ENCODE measurements around the gene ASIC5. TPM values are rescaled to one million over a fixed set of nuclear protein-coding genes. Genes with fewer than 3 reads are reported as not detected.
"Not testable (repeated sequence)": the region's sequence is repeated elsewhere in the genome, so short reads cannot be mapped to it uniquely, and the experiment has no call there.

ASIC5 gene
- total RNA-seq, 2 experiments from 2014 or later, result not detected

- DNase-seq (ENCODE audit: low spot score), result no peak
- Histone ChIP-seq H3K9me3 (ENCODE audit: low read length) (no peaks in the 10 kb centered on the region), H3K4me1 (ENCODE audit: insufficient read depth, low read length, poor library complexity, severe bottlenecking) (no peaks in the 10 kb centered on the region), H2AFZ (ENCODE audit: low read length) (no peak overlapping the region), H3K4me2 (ENCODE audit: low read length) (no peak overlapping the region), H3K4me3 (ENCODE audit: low read depth, low read length, poor library complexity, severe bottlenecking) (no peak overlapping the region), H3K36me3 (ENCODE audit: insufficient read depth, low read length) (no peaks in the 10 kb centered on the region), H3K9me2 (ENCODE audit: insufficient read depth, low read length) (no peaks in the 10 kb centered on the region), H4K20me1 (ENCODE audit: insufficient read depth, low read length) (no peaks in the 10 kb centered on the region), H3K27ac (ENCODE audit: low read depth, low read length, poor library complexity, severe bottlenecking) (no peak overlapping the region), H3K79me2 (ENCODE audit: insufficient read depth, low read depth, low read length) (no peaks in the 10 kb centered on the region)
- TF ChIP-seq EZH2phosphoT487 (IDR thresholded peaks at IDR 0.05; ENCODE audit: borderline replicate concordance, low read depth, low read length) (no peak), CTCF (conservative IDR thresholded peaks at IDR 0.05; ENCODE audit: low read length) (no peak)
- ChIA-PET POLR2A (no interaction called here), CTCF (ENCODE audit: unreplicated experiment) (no interaction called here)
- intact Hi-C loops (cut with micrococcal nuclease; ENCODE audit: unreplicated experiment), result no loop called here
- no TSS peak for BruUV-seq (replicated peaks)
Observed at GRCh38 chr4:155901013-155901412, 34.9 kb upstream of the ASIC5 start.

- no peak overlapping the region for H3K27ac ChIP-seq (ENCODE audit: low read depth, low read length, poor library complexity, severe bottlenecking)
- ChIA-PET POLR2A (interaction anchor here (1.3 kb wide), 1 partner anchor 11 kb away, joined by 4 read pairs; no protein-coding TSS in a partner anchor), CTCF (ENCODE audit: unreplicated experiment) (no interaction called here)
- H4K20me1 ChIP-seq (ENCODE audit: insufficient read depth, low read length), result no peaks in the 10 kb centered on the region
- BruUV-seq (replicated peaks), result no TSS peak
- no peaks in the 10 kb centered on the region for H3K9me3 ChIP-seq (ENCODE audit: low read length)
- no peaks in the 10 kb centered on the region for H3K9me2 ChIP-seq (ENCODE audit: insufficient read depth, low read length)
- H3K4me2 ChIP-seq (ENCODE audit: low read length), result no peak overlapping the region
- intact Hi-C loops (cut with micrococcal nuclease; ENCODE audit: unreplicated experiment), result no loop called here
- no peaks in the 10 kb centered on the region for H3K36me3 ChIP-seq (ENCODE audit: insufficient read depth, low read length)
- TF ChIP-seq EZH2phosphoT487 (IDR thresholded peaks at IDR 0.05; ENCODE audit: borderline replicate concordance, low read depth, low read length), result no peak
- TF ChIP-seq CTCF (conservative IDR thresholded peaks at IDR 0.05; ENCODE audit: low read length), result no peak
- H3K4me3 ChIP-seq (ENCODE audit: low read depth, low read length, poor library complexity, severe bottlenecking), result no peak overlapping the region
- H3K4me1 ChIP-seq (ENCODE audit: insufficient read depth, low read length, poor library complexity, severe bottlenecking), result no peaks in the 10 kb centered on the region
- no peaks in the 10 kb centered on the region for H3K79me2 ChIP-seq (ENCODE audit: insufficient read depth, low read depth, low read length)
- H2AFZ ChIP-seq (ENCODE audit: low read length), result no peak overlapping the region
- DNase-seq (ENCODE audit: low spot score), result no peak
Observed at GRCh38 chr4:155900381-155900780, 34.3 kb upstream of the ASIC5 start.

- DNase-seq (ENCODE audit: low spot score), result no peak
- Histone ChIP-seq H3K27ac (ENCODE audit: low read depth, low read length, poor library complexity, severe bottlenecking) (no peak overlapping the region), H3K9me2 (ENCODE audit: insufficient read depth, low read length) (no peaks in the 10 kb centered on the region), H3K4me1 (ENCODE audit: insufficient read depth, low read length, poor library complexity, severe bottlenecking) (no peaks in the 10 kb centered on the region), H4K20me1 (ENCODE audit: insufficient read depth, low read length) (no peaks in the 10 kb centered on the region), H3K79me2 (ENCODE audit: insufficient read depth, low read depth, low read length) (no peaks in the 10 kb centered on the region), H3K36me3 (ENCODE audit: insufficient read depth, low read length) (no peaks in the 10 kb centered on the region), H3K4me2 (ENCODE audit: low read length) (no peak overlapping the region), H3K9me3 (ENCODE audit: low read length) (no peaks in the 10 kb centered on the region), H3K4me3 (ENCODE audit: low read depth, low read length, poor library complexity, severe bottlenecking) (no peak overlapping the region), H2AFZ (ENCODE audit: low read length) (no peak overlapping the region)
- ChIA-PET POLR2A (interaction anchor here (1.3 kb wide), 1 partner anchor 10 kb away, joined by 4 read pairs; no protein-coding TSS in a partner anchor), CTCF (ENCODE audit: unreplicated experiment) (no interaction called here)
- no TSS peak for BruUV-seq (replicated peaks)
- intact Hi-C loops (cut with micrococcal nuclease; ENCODE audit: unreplicated experiment), result no loop called here
- TF ChIP-seq EZH2phosphoT487 (IDR thresholded peaks at IDR 0.05; ENCODE audit: borderline replicate concordance, low read depth, low read length) (no peak), CTCF (conservative IDR thresholded peaks at IDR 0.05; ENCODE audit: low read length) (no peak)
Observed at GRCh38 chr4:155899891-155900290, 33.8 kb upstream of the ASIC5 start.

- H3K4me1 ChIP-seq (ENCODE audit: insufficient read depth, low read length, poor library complexity, severe bottlenecking); BruUV-seq (replicated peaks); H2AFZ ChIP-seq (ENCODE audit: low read length); H3K4me3 ChIP-seq (ENCODE audit: low read depth, low read length, poor library complexity, severe bottlenecking); H3K27ac ChIP-seq (ENCODE audit: low read depth, low read length, poor library complexity, severe bottlenecking); CTCF ChIA-PET (ENCODE audit: unreplicated experiment); intact Hi-C loops (cut with micrococcal nuclease; ENCODE audit: unreplicated experiment); H3K9me2 ChIP-seq (ENCODE audit: insufficient read depth, low read length); H3K79me2 ChIP-seq (ENCODE audit: insufficient read depth, low read depth, low read length); POLR2A ChIA-PET; H3K36me3 ChIP-seq (ENCODE audit: insufficient read depth, low read length); DNase-seq (ENCODE audit: low spot score); H3K9me3 ChIP-seq (ENCODE audit: low read length); H4K20me1 ChIP-seq (ENCODE audit: insufficient read depth, low read length); H3K4me2 ChIP-seq (ENCODE audit: low read length): not testable (repeated sequence)
Observed at GRCh38 chr4:155898371-155898770, 32.3 kb upstream of the ASIC5 start.

Measured in OCI-LY7 (cell line).